Ishikawa (cell line): ENCODE data around the gene PUS10.

Source experiments
- CEBPB ChIP-seq: IDR thresholded peaks from 2 replicates; pipeline ENCODE4 v1.6.1; 2012
- EGR1 ChIP-seq: IDR thresholded peaks from 2 replicates; pipeline ENCODE4 v1.6.1; 2012
- EP300 ChIP-seq: IDR thresholded peaks from 2 replicates; pipeline ENCODE4 v1.6.1; 2012; ENCODE audit warnings: borderline replicate concordance
- FOXM1 ChIP-seq: IDR thresholded peaks from 2 replicates; pipeline ENCODE4 v1.6.1; 2012; ENCODE audit warnings: low read depth, borderline replicate concordance
- NFIC ChIP-seq: IDR thresholded peaks from 2 replicates; pipeline ENCODE4 v1.6.1; 2012
- RAD21 ChIP-seq: IDR thresholded peaks from 2 replicates; pipeline ENCODE4 v1.6.1; 2012; ENCODE audit warnings: low read depth
- TAF1 ChIP-seq: IDR thresholded peaks from 2 replicates; pipeline ENCODE4 v1.6.1; 2012; ENCODE audit warnings: low read depth, mild to moderate bottlenecking
- TEAD4 ChIP-seq: IDR thresholded peaks from 2 replicates; pipeline ENCODE4 v1.6.1; 2012
- ZBTB7A ChIP-seq: IDR thresholded peaks from 2 replicates; pipeline ENCODE4 v1.6.1; 2012; ENCODE audit warnings: low read depth
- TF ChIP-seq, protein P1 (sequence below): IDR thresholded peaks from 2 replicates; pipeline ENCODE4 v1.6.1; 2012; ENCODE audit warnings: low read depth, mild to moderate bottlenecking
- TF ChIP-seq, protein P2 (sequence below): IDR thresholded peaks from 2 replicates; pipeline ENCODE4 v1.6.1; 2012
- TF ChIP-seq, protein P3 (sequence below): IDR thresholded peaks from 2 replicates; pipeline ENCODE4 v1.6.1; 2012

DNA sequence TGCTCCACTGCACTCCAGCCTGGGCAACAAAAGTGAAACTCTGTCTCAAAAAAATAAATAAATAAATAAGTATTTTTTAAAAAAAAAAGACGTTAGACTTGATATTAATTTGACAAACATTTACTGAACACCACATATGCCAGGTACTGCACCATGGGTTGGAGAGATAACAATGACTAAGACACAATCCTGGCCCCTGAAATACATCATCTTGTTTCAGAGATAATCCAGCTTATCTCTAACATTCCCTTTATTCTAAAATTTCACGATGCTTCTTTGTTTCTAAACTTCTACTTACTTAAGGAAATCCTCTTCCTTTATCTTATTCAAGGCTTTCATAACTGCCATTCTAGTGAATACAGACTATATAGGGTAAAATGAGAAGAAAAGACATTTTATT lies 55.5 kb downstream of the PUS10 start:
- TF ChIP-seq, protein P1, sequence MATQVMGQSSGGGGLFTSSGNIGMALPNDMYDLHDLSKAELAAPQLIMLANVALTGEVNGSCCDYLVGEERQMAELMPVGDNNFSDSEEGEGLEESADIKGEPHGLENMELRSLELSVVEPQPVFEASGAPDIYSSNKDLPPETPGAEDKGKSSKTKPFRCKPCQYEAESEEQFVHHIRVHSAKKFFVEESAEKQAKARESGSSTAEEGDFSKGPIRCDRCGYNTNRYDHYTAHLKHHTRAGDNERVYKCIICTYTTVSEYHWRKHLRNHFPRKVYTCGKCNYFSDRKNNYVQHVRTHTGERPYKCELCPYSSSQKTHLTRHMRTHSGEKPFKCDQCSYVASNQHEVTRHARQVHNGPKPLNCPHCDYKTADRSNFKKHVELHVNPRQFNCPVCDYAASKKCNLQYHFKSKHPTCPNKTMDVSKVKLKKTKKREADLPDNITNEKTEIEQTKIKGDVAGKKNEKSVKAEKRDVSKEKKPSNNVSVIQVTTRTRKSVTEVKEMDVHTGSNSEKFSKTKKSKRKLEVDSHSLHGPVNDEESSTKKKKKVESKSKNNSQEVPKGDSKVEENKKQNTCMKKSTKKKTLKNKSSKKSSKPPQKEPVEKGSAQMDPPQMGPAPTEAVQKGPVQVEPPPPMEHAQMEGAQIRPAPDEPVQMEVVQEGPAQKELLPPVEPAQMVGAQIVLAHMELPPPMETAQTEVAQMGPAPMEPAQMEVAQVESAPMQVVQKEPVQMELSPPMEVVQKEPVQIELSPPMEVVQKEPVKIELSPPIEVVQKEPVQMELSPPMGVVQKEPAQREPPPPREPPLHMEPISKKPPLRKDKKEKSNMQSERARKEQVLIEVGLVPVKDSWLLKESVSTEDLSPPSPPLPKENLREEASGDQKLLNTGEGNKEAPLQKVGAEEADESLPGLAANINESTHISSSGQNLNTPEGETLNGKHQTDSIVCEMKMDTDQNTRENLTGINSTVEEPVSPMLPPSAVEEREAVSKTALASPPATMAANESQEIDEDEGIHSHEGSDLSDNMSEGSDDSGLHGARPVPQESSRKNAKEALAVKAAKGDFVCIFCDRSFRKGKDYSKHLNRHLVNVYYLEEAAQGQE = no peak
- TF ChIP-seq CEBPB (no peak), EP300 (no peak), TAF1 (no peak), NFIC (no peak), RAD21 (no peak), TEAD4 (no peak), ZBTB7A (no peak), EGR1 (no peak), FOXM1 (no peak)
- TF ChIP-seq, protein P2, sequence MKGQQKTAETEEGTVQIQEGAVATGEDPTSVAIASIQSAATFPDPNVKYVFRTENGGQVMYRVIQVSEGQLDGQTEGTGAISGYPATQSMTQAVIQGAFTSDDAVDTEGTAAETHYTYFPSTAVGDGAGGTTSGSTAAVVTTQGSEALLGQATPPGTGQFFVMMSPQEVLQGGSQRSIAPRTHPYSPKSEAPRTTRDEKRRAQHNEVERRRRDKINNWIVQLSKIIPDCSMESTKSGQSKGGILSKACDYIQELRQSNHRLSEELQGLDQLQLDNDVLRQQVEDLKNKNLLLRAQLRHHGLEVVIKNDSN = no peak
- TF ChIP-seq, protein P3, sequence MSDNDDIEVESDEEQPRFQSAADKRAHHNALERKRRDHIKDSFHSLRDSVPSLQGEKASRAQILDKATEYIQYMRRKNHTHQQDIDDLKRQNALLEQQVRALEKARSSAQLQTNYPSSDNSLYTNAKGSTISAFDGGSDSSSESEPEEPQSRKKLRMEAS = no peak
